Measurements from ENCODE around the gene RRAGC.
"Not testable (repeated sequence)": the region's sequence is repeated elsewhere in the genome, so short reads cannot be mapped to it uniquely, and the experiment has no call there.

RRAGC gene

DNA sequence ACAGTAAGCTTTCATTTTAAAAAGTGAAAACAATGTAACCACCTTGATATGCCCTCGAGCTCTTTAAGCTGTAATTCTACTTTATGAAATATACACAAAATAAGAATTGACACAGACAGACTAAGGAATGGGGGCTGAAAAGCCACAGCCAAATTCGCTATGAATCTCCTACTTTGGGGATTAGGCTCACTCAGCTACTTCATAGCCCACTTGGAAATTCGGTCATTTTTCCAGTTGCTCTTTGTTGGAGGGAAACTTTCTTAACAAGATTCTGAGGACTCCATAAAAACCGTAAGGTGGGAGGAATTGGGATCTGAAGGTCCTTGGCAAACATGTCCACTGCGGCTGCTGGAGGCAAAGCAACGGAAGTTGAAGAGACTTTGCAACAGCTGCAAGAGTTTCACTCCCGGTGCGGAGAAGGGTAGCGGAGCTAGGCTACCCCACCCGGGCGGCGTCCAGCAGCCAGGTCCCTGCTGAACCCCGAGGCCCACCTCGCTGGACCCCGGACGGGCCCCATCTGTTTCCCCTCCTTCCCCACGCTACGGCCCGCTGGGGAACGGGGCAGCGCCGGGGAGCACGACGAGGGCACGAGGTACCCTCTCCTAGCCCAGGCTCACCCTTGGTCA lies 12.9 kb upstream of the RRAGC start:
- peak overlapping the region; percentile 93 for H3K4me3 Mint-ChIP-seq
- H3K4me1 Mint-ChIP-seq: peaks cover 36% of the 10 kb centered on the region
- H3K27me3 Mint-ChIP-seq: no peaks in the 10 kb centered on the region
- peak overlapping the region; percentile 4 for H3K27ac Mint-ChIP-seq
- peaks cover 2% of the 10 kb centered on the region for H3K36me3 Mint-ChIP-seq
- H3K9me3 Mint-ChIP-seq: no peaks in the 10 kb centered on the region

DNA sequence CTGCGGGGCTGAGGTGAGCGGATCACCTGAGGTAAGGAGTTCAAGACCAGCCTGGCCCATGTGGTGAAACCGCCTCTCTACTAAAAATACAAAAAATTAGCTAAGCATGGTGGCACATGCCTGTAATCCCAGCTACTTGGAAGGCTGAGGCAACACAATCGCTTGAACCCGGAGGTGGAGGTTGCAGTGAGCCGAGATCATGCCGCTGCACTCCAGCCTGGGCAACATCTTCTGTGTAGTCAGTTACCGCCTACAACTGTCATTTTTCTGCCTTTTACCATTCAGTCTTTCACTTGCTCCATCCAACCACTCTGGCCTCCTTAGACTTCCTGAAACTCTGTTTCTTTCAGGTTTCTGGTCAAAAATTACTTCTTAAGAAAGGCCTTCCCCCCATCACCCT lies 11.4 kb upstream of the RRAGC start:
- H3K4me3 Mint-ChIP-seq: no peak overlapping the region
- H3K27ac Mint-ChIP-seq: no peak overlapping the region
- no peaks in the 10 kb centered on the region for H3K27me3 Mint-ChIP-seq
- H3K9me3 Mint-ChIP-seq: no peaks in the 10 kb centered on the region
- H3K4me1 Mint-ChIP-seq: peaks cover 36% of the 10 kb centered on the region
- peaks cover 4% of the 10 kb centered on the region for H3K36me3 Mint-ChIP-seq

DNA sequence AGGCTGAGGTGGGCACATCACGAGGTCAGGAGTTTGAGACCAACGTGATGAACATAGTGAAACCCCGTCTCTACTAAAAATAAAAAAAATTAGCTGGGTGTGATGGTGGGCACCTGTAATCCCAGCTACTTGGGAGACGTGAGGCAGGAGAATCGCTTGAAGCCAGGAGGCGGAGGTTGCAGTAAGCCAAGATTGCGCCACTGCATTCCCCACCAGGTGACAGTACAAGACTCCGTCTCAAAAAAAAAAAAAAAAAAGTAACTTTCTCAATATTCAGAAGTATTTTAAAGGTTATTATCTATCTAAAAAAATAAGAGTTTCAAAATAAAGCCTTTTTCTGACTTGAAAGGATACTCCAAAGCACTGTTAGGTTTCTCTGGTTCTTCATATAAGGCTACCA lies 7.6 kb upstream of the RRAGC start:
- no peak overlapping the region for H3K4me3 Mint-ChIP-seq
- H3K27ac Mint-ChIP-seq: no peak overlapping the region
- H3K36me3 Mint-ChIP-seq: peaks cover 3% of the 10 kb centered on the region
- no peaks in the 10 kb centered on the region for H3K27me3 Mint-ChIP-seq
- H3K9me3 Mint-ChIP-seq: no peaks in the 10 kb centered on the region
- peaks cover 49% of the 10 kb centered on the region for H3K4me1 Mint-ChIP-seq

DNA sequence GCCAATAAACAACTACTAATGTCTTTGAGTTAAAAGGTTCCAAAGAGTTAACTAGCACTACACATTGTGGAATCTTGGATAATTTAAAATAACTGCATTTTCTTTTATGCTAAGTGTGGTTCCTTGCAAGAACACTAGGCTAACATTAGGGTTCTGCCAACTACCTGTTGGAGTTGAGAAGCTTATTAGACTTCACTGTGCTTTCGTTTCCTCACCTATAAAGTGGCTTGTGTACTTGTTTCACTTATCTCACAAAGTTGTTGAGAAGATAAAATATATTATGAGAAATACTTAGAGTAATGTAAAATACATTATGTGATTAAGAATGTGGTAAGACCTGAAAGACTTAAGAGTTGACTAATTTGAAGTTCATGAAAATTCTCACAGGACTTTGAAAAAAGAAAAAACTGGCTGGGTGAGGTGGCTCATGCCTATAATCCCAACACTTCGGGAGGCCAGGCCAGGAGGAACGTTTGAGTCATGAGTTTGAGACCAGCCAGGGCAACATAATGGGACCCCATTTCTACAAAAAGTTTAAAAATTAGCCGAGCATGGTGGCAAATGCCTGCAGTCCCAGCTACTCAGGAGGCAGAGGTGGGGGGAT lies 5.6 kb upstream of the RRAGC start:
- peaks cover 5% of the 10 kb centered on the region for H3K36me3 Mint-ChIP-seq
- H3K9me3 Mint-ChIP-seq: no peaks in the 10 kb centered on the region
- no peak overlapping the region for H3K4me3 Mint-ChIP-seq
- H3K27me3 Mint-ChIP-seq: no peaks in the 10 kb centered on the region
- peaks cover 54% of the 10 kb centered on the region for H3K4me1 Mint-ChIP-seq
- H3K27ac Mint-ChIP-seq: no peak overlapping the region

DNA sequence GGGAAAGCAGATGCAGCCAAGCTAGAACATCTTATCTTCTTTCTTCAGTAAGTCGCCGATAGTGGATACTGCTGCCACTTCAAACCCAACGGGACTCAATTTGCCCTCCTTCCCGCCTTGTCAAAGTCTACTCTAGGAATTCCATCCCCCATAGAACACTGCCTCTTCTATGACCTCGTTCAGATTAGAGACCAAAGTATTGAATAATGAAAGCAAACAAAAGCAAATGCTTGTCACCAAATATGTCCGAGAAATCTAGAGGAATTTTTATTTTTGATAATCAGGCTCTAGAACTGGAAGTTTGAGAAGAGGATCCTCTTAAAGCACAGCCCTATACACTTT lies 853 bp upstream of the RRAGC start:
- Mint-ChIP-seq H3K36me3 (peaks cover 2% of the 10 kb centered on the region), H3K27me3 (no peaks in the 10 kb centered on the region), H3K9me3 (no peaks in the 10 kb centered on the region), H3K4me3 (peak overlapping the region; percentile 94), H3K4me1 (peaks cover 74% of the 10 kb centered on the region), H3K27ac (no peak overlapping the region)

DNA sequence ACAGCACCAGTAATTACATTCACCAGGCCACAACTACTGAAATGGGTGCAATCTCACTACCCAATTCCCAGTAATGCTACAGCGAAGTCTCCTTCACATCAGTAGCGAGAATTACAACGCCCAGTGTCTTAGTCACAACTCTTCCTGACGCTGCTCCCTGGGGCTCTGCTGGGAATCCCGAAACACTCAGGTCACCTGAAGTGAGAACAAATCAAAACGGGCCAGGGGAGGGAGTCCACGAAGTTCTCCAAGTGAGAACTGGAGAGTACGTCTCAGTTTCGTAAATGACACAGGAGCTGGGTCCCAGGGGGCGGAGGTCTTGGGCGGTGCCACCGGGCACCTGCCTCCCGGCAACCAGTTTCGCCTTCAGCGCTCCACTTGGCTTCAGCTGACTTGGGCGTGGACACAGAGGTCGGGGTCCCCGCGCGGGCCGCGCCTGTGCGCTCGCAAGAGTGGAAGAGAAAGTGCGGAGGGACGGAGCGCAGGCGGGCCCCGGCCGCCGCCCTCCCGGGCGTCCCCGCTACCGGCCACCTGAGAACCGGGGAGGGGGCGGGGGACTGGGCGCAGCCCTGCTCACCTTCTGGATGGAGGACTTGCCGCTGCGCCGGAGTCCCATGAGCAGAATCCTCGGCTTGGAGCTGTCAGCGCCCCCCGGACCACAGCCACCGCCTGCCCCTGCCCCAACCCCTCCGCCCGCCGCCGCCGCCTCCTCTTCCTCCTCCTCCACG lies 575 bp downstream of the RRAGC start:
- H3K27ac Mint-ChIP-seq: peak overlapping the region; percentile 77
- no peaks in the 10 kb centered on the region for H3K9me3 Mint-ChIP-seq
- peaks cover 69% of the 10 kb centered on the region for H3K4me1 Mint-ChIP-seq
- peaks cover 8% of the 10 kb centered on the region for H3K36me3 Mint-ChIP-seq
- no peaks in the 10 kb centered on the region for H3K27me3 Mint-ChIP-seq
- peak overlapping the region; percentile 94 for H3K4me3 Mint-ChIP-seq

DNA sequence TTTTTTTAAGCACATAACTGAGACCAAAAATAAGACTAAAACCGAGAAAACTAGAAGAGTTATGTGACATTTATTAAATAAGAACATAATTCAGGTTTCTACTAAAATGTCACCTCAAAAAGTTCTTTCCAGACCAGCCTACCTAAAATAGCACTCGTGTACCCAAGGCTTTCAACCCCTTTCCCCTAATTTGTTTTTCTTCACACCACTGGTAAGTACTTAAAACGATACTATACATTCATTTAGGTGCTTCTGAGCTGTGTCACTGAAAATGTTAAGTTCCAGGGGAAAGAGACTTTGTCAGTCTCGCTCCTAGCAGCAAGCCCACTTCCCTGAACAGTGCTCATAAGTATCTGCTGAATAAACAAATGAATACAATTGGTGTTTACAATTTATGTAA lies 6.8 kb downstream of the RRAGC start:
- Mint-ChIP-seq H3K36me3 (peaks cover 17% of the 10 kb centered on the region), H3K9me3 (no peaks in the 10 kb centered on the region), H3K27me3 (no peaks in the 10 kb centered on the region), H3K27ac (peak overlapping the region; percentile 82), H3K4me1 (peaks cover 36% of the 10 kb centered on the region), H3K4me3 (no peak overlapping the region)

DNA sequence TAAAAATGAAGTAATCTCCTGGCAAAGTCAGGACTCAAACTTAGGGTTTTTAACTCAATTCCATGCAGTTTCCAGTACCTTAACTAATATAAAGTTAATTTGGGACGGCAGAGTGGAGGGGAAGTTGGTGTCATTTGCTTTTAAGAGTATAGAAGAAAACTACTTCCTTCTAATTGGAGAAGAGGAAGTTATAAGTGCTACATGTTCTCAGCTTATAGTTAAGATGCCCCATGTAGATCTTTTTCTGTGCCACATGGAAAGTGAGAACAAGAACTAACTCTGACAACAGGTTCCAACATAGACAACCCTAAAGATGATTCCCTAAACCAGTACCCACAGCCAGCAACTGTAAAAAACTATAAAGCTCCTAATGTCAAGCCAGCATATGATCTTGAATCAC lies 11.5 kb downstream of the RRAGC start:
- Mint-ChIP-seq H3K4me3 (no peak overlapping the region), H3K27ac (no peak overlapping the region), H3K9me3 (no peaks in the 10 kb centered on the region), H3K27me3 (no peaks in the 10 kb centered on the region), H3K4me1 (peaks cover 32% of the 10 kb centered on the region), H3K36me3 (peaks cover 24% of the 10 kb centered on the region)

DNA sequence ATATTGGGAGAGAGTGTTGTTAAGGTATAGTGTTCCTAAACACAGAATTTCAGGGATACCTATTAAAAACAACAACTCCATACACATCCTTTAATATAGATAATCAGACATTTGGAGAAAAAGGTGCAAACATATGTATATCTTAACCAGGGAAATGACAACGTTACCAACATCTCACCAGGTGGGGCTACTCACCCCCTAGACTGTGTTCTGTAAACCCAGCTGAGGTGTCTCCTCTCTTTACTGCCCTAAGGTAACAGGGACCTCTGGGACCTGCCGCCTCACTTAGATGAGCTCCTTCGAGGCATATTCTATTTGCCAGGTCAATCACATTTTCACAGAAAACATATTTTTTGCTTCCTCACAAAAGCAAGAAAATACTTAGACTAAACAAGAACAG lies 13.4 kb downstream of the RRAGC start:
- peaks cover 17% of the 10 kb centered on the region for H3K36me3 Mint-ChIP-seq
- H3K9me3 Mint-ChIP-seq: no peaks in the 10 kb centered on the region
- no peaks in the 10 kb centered on the region for H3K27me3 Mint-ChIP-seq
- H3K27ac Mint-ChIP-seq: peak overlapping the region; percentile 60
- peaks cover 24% of the 10 kb centered on the region for H3K4me1 Mint-ChIP-seq
- H3K4me3 Mint-ChIP-seq: no peak overlapping the region

DNA sequence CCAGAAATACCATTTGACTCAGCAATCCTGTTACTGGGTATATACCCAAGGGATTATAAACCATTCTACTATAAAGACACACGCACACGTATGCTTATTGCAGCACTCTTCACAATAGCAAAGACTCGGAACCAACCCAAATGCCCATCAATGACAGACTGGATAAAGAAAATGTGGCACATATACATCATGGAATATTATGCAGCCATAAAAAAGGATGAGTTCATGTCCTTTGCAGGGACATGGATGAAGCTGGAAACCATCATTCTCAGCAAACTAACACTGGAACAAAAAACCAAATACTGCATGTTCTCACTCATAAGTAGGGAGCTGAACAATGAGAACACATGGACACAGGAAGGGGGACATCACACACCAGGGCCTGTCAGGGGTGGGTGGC lies 14.5 kb downstream of the RRAGC start:
- not testable (repeated sequence) for H3K27me3 Mint-ChIP-seq, H3K9me3 Mint-ChIP-seq, H3K4me3 Mint-ChIP-seq, H3K27ac Mint-ChIP-seq
- H3K4me1 Mint-ChIP-seq: peaks cover 30% of the 10 kb centered on the region
- peaks cover 15% of the 10 kb centered on the region for H3K36me3 Mint-ChIP-seq

DNA sequence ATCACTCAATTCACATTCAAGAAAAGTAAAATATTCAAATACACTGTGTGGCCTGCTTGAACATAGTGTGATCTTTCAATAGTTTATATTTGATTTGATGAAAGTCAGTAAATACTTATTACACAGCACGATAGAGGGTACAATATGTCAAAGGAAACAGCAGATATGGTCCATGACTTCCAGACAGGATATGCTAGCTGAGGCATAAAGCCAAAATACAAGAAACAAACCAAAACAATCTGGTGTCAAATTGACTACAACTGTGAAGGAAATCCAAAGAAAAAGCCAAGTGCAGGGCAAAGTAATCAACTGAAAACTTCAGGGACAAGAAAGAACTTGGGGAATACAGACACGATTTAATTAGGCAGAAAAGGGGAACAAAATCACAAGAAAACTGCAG lies 19.3 kb downstream of the RRAGC start:
- no peak overlapping the region for H3K4me3 Mint-ChIP-seq
- peaks cover 19% of the 10 kb centered on the region for H3K36me3 Mint-ChIP-seq
- no peaks in the 10 kb centered on the region for H3K27me3 Mint-ChIP-seq
- peak overlapping the region; percentile 20 for H3K27ac Mint-ChIP-seq
- H3K9me3 Mint-ChIP-seq: no peaks in the 10 kb centered on the region
- H3K4me1 Mint-ChIP-seq: peaks cover 18% of the 10 kb centered on the region

DNA sequence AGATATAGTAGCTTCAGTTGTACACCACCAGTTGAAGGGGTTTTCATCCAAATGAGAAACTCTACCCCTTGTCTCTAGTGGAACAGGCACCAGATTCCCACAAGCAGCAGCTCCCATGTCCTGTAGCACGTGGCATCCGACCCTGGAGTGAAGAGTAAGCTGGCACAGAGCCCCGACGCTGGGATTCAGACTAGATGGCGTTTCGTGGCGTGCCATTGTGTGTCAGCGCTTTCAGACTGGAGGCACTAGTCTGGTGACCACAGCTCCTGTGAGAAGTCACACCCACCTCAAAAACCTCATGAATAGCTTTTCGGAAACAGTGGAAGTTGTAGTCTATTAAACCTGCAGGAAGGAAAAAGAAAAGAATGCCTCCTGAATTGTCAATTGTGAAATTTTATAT lies 20.2 kb downstream of the RRAGC start:
- H3K4me3 Mint-ChIP-seq: no peak overlapping the region
- peaks cover 13% of the 10 kb centered on the region for H3K4me1 Mint-ChIP-seq

DNA sequence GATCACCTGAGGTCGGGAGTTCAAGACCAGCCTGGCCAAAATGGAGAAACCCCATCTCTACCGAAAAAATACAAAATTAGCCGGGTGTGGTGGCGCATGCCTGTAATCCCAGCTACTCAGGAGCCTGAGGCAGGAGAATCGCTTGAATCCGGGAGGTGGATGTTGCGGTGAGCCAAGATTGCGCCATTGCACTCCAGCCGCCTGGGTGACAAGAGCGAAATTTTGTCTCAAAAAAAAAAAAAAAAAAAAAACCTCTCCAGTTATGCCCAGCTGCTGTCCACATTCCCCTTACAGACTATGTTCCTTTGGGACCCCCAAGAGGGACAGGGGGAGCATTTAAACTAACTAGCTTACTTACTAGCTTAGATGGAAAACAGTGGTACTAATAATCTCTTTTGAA lies 23.3 kb downstream of the RRAGC start:
- not testable (repeated sequence) for H3K4me3 Mint-ChIP-seq, H3K9me3 Mint-ChIP-seq, H3K27ac Mint-ChIP-seq, H3K4me1 Mint-ChIP-seq, H3K27me3 Mint-ChIP-seq, H3K36me3 Mint-ChIP-seq

More for the DNA sequence above, 20.2 kb downstream of the RRAGC start:
- Mint-ChIP-seq H3K9me3 (no peaks in the 10 kb centered on the region), H3K27ac (no peak overlapping the region), H3K27me3 (no peaks in the 10 kb centered on the region), H3K36me3 (peaks cover 13% of the 10 kb centered on the region)

DNA sequence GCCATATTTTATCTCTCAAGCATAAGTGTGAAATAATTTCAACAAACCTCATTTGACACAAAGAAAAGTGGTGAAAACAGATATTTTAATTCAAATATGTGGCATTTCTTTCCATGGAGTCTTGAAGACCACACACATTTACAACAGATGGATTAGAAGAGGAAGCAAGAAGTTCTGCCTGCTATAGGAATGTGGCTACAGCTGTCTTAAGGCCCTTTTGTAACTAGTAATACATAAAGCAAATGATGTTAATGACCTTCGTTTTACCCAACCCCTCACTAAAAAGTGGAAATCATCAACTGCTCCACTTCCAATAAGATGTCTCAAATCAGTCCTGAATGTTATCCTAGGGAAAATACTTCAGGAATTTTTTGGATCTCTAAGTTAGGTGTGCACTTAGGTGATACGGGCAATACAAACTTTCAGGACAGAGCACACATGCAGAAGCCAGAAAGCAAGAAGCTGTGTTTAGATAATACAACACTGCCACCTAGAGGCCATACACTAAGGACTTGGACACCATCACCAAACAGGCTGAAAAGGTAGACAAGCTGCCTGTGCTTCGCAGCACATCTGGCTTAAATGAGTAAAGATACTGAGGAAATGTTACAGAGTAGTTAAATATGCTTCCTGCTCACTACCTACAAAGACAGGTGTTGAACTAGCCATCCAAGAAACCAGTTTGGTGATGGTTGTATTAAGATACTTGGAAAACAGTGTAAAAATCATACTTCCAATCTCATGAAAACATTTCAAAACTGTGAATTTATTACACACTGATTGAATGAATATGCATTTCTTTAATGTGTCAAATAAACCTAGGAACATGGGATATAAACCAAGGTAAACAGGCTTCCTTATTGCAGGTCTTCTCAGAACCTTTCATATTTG lies 24.4 kb downstream of the RRAGC start:
- Mint-ChIP-seq H3K4me1 (peaks cover under 1% of the 10 kb centered on the region), H3K9me3 (no peaks in the 10 kb centered on the region), H3K27ac (no peak overlapping the region), H3K4me3 (no peak overlapping the region), H3K36me3 (peaks cover 6% of the 10 kb centered on the region), H3K27me3 (no peaks in the 10 kb centered on the region)

DNA sequence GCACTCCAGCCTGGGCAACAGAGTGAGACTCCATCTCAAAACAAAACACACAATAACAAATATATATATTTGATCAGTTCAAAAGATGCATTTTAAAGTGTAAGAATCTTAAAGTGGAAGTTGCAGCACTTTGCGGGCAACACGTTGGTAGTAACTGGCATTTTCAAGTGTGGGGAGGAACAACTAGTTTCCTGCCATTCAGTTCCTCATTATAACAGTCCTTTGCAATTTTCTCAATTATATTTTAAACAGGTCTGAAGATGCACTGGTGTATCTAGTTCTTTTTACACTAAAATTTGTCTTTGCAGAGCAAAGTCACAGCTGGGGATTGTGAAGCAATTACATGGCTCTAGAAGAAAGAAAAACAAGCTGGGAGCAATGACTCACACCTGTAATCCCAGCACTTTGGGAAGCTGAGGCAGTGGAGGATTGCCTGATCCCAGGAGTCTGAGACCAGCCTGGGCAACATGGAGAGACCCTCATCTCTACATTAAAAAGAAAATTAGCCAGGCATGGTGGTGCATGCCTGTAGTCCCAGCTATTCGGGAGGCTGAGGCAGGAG lies 25.3 kb downstream of the RRAGC start:
- H3K36me3 Mint-ChIP-seq: peaks cover 6% of the 10 kb centered on the region
- H3K9me3 Mint-ChIP-seq: no peaks in the 10 kb centered on the region
- H3K4me1 Mint-ChIP-seq: no peaks in the 10 kb centered on the region
- peaks cover 2% of the 10 kb centered on the region for H3K27me3 Mint-ChIP-seq
- H3K4me3 Mint-ChIP-seq: no peak overlapping the region
- H3K27ac Mint-ChIP-seq: no peak overlapping the region

Data from activated naive CD4-positive, alpha-beta T cell treated with anti-CD3 and anti-CD28 coated beads, Interleukin-2, amount 50 U/mL, for 24 hours (primary cell).